SH-SY5Y (cell line): ENCODE results near the gene KANSL1.

Experiments
- GATA2 ChIP-seq: IDR thresholded peaks from 2 replicates; pipeline ENCODE4 v1.6.1; 2011; ENCODE audit warnings: mild to moderate bottlenecking, low read depth, low read length
- GATA3 ChIP-seq: IDR thresholded peaks from 2 replicates; pipeline ENCODE4 v1.6.1; 2011; ENCODE audit warnings: low read depth, mild to moderate bottlenecking, low read length, moderate library complexity

- TF ChIP-seq GATA2 (no peak), GATA3 (no peak)
Observed at GRCh38 chr17:46160169-46160568, 33.1 kb downstream of the KANSL1 start.
